ENCODE measurements around the gene FAM124B. TPM values are rescaled to one million over a fixed set of nuclear protein-coding genes. Genes with fewer than 3 reads are reported as not detected.
A peak's percentile ranks its signal among the peaks of the same experiment; 100 is the strongest.

FAM124B gene
- total RNA-seq, 4 donors from 2014 or later, result 0.41 to 0.95 (median 0.60) TPM; not detected in 1

- no peaks in the 10 kb centered on the region for H3K27me3 ChIP-seq
- H3K9me3 ChIP-seq, result no peaks in the 10 kb centered on the region
- DNase-seq, result no peak
- intact Hi-C loops (cut with DNase I; ENCODE audit: low total_unique reads), result no loop called here
- 64 to 77% methylated on average over 6 of the region's 6 CpGs for WGBS, 2 donors (ENCODE audit: low coverage in 1 of 2)
- no peaks in the 10 kb centered on the region for H3K4me1 ChIP-seq
- H3K36me3 ChIP-seq, result no peaks in the 10 kb centered on the region
- in situ Hi-C loops (cut with MboI; ENCODE audit: low pct_ligation_motif_present in 1 of 4, low pct_unique_long_range_greater_than_20kb in 1 of 4, low sequenced_read_pairs in 3 of 4), result no loop called here
- H3K4me3 ChIP-seq, result no peak overlapping the region
- TF ChIP-seq CTCF (IDR thresholded peaks at IDR 0.05), result no peak
- H3K27ac ChIP-seq, result no peak overlapping the region
Observed at GRCh38 chr2:224377751-224378700, 23.9 kb downstream of the FAM124B start.

DNA sequence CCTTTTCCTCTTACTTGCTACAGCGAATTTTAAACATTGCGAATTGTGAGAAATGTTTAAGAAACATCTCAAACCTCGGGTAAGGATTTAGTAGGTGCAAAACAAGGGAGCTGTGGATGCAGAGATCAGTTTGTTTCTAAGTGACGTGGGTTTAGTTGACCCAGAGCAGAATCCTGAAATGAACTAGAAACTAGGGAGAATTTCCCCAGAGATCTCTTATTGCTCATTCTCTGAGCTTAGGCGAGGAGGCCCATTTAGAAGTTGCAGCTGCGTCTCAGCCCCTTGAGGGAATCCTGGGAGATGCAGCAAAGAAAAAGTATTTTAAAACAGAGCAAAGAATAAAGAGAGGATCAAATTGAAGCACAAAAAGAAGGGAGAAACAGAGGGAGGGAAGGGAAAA is 29.3 kb downstream of the FAM124B start:
- in situ Hi-C loops (cut with MboI; ENCODE audit: low pct_ligation_motif_present in 1 of 4, low pct_unique_long_range_greater_than_20kb in 1 of 4, low sequenced_read_pairs in 3 of 4), result loop anchor here in 2 of 4 donors (25.0 kb wide), 2 partner anchors 390 to 615 kb away; no protein-coding TSS in a partner anchor
- WGBS, 2 donors (ENCODE audit: low coverage in 1 of 2), result 80 to 100% methylated on average over 2 to 6 of the region's 6 CpGs
- DNase-seq, result no peak

DNA sequence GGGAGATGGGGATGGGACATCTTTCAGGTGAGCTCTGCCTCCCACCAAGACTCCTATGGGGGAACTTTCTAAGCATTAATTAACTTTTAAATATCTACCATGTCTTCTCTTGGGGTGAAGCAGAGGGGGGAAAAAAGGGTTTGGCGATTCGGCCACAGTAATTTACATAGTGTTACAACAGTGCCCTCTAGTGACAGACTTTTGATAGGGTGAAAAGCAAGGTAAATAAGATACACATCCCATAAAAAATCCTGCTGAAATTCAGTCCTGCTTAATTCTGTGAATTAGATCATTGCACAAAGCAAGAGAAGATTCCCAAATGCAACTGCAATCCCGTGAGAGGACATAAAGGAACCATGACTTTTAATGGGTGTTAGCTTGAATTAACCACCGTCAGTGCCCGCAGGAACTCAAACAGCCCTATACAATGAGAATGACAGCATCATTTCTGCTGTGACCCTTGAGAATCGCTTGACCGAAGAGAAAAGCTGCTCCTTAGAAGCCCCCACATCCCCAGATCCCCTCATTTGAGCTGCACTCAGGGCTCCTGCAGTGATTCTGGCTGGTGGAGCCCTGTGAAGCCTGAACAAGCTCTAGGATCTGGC is 32.8 kb downstream of the FAM124B start:
- Histone ChIP-seq H3K4me1 (no peaks in the 10 kb centered on the region), H3K4me3 (no peak overlapping the region), H3K36me3 (no peaks in the 10 kb centered on the region), H3K9me3 (no peaks in the 10 kb centered on the region), H3K27me3 (no peaks in the 10 kb centered on the region), H3K27ac (no peak overlapping the region)
- DNase-seq, result no peak
- in situ Hi-C loops (cut with MboI; ENCODE audit: low pct_ligation_motif_present in 1 of 4, low pct_unique_long_range_greater_than_20kb in 1 of 4, low sequenced_read_pairs in 3 of 4) (loop anchor here in 2 of 4 donors (25.0 kb wide), 2 partner anchors 393 to 618 kb away; no protein-coding TSS in a partner anchor), intact Hi-C loops (cut with DNase I; ENCODE audit: low total_unique reads) (no loop called here)
- WGBS, 2 donors (ENCODE audit: low coverage in 1 of 2), result 0 to 56% methylated on average over 2 to 7 of the region's 7 CpGs
- TF ChIP-seq POLR2A (IDR thresholded peaks at IDR 0.05), result no peak
- TF ChIP-seq POLR2AphosphoS5 (IDR thresholded peaks at IDR 0.05), result no peak
- TF ChIP-seq EP300 (IDR thresholded peaks at IDR 0.05; ENCODE audit: low read depth), result no peak
- TF ChIP-seq CTCF (IDR thresholded peaks at IDR 0.05), result peak; percentile 53 to 73 (median 67)

More for the DNA sequence above, 29.3 kb downstream of the FAM124B start:
- no peak for TF ChIP-seq EP300 (IDR thresholded peaks at IDR 0.05; ENCODE audit: low read depth)
- TF ChIP-seq POLR2A (IDR thresholded peaks at IDR 0.05), result no peak
- TF ChIP-seq POLR2AphosphoS5 (IDR thresholded peaks at IDR 0.05), result no peak
- TF ChIP-seq CTCF (IDR thresholded peaks at IDR 0.05), result no peak
- H3K9me3 ChIP-seq, result no peaks in the 10 kb centered on the region
- no peaks in the 10 kb centered on the region for H3K27me3 ChIP-seq
- H3K4me1 ChIP-seq, result no peaks in the 10 kb centered on the region
- no peaks in the 10 kb centered on the region for H3K36me3 ChIP-seq
- no peak overlapping the region for H3K27ac ChIP-seq
- no peak overlapping the region for H3K4me3 ChIP-seq
- intact Hi-C loops (cut with DNase I; ENCODE audit: low total_unique reads), result no loop called here

DNA sequence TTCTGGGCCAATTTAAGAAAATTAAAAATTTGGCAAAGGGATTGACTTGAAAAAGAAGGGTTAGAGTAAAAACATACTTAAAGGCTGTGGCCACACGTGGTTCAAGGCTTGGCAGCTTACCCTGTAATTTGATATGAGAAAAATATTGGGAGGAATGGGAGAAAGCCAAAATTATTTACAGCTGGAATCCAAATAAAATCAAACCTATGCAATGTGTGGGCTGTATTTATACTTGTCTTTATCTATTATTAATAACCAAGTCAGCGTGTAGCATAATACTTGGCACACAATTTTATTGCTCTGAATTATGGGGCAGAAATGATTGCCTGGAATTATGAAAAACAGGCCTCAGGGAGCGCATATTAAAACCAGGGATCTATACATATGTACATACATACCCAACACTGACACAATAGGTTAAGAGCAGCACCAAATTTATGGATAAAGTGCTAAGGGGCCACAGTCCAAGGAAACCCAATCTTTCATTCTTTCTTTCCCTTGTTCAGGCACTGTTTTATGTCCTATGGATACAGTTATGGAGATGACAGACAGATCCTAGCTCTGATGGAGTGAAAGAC is 35.6 kb downstream of the FAM124B start:
- Histone ChIP-seq H3K4me1 (no peaks in the 10 kb centered on the region), H3K4me3 (no peak overlapping the region), H3K27ac (no peak overlapping the region), H3K27me3 (no peaks in the 10 kb centered on the region), H3K9me3 (no peaks in the 10 kb centered on the region), H3K36me3 (no peaks in the 10 kb centered on the region)
- intact Hi-C loops (cut with DNase I; ENCODE audit: low total_unique reads), result no loop called here
- in situ Hi-C loops (cut with MboI; ENCODE audit: low pct_ligation_motif_present in 1 of 4, low pct_unique_long_range_greater_than_20kb in 1 of 4, low sequenced_read_pairs in 3 of 4), result loop anchor here in 2 of 4 donors (25.0 kb wide), 2 partner anchors 396 to 621 kb away; no protein-coding TSS in a partner anchor
- no peak for DNase-seq
- TF ChIP-seq POLR2AphosphoS5 (IDR thresholded peaks at IDR 0.05), result no peak
- TF ChIP-seq POLR2A (IDR thresholded peaks at IDR 0.05), result no peak
- no peak for TF ChIP-seq EP300 (IDR thresholded peaks at IDR 0.05; ENCODE audit: low read depth)
- TF ChIP-seq CTCF (IDR thresholded peaks at IDR 0.05), result no peak
- WGBS, 2 donors (ENCODE audit: low coverage in 1 of 2), result 56 to 60% methylated on average over 3 of the region's 3 CpGs
